HepG2 (cell line): ENCODE data around the gene DMRTB1. TPM values are rescaled to one million over a fixed set of nuclear protein-coding genes. Genes with fewer than 3 reads are reported as not detected.

Experiments used
- ATAC-seq: fragments of 200-7000 bp; cut with Tn5 transposase; 3 replicates; pipeline ENCODE4 v1.9.1; 2020; ENCODE audit warnings: mild to moderate bottlenecking, moderate library complexity
- BruUV-seq: library from RNA; stranded (reverse); fragments of 400-500 nt; replicated peaks from 2 replicates; lab custom pipeline; 2021; lab: Mats Ljungman, UMichigan
- CTCF ChIA-PET: fragments of 300-600 bp; formaldehyde crosslinking; extraction: SDS; loops from one replicate; lab custom pipeline; 2021; ENCODE audit warnings: low total read pairs, inconsistent platforms, low intra/inter-chr PET ratio; lab: Yijun Ruan, JAX
- POLR2A ChIA-PET: fragments of 350-600 bp; sonication (Branson Sonifier 250); formaldehyde crosslinking; loops from one replicate; lab custom pipeline; 2020; ENCODE audit warnings: antibody characterized with exemption, inconsistent platforms; lab: Yijun Ruan, JAX
- DNase-seq: peaks from one replicate; pipeline ENCODE4 v3.0.0-alpha.2; 2015; ENCODE audit warnings: low spot score
- FAIRE-seq: peaks from 3 replicates; lab custom pipeline; 2011; peaks lifted over from hg19 to GRCh38; lab: Jason Lieb, UNC
- H2AFZ ChIP-seq: one replicate; pipeline ENCODE4 v1.6.1; 2011; ENCODE audit warnings: low read length, inconsistent platforms
- H3K27ac ChIP-seq: fragments of 300-600 bp; 3 replicates; pipeline ENCODE4 v1.8.0; 2011; ENCODE audit warnings: mixed run types, mild to moderate bottlenecking, mixed read lengths, low read length, inconsistent platforms; ENCODE audit not compliant: insufficient read depth; ENCODE audit errors: extremely low read length
- H3K27me3 ChIP-seq, 2 experiments: fragments of 200-600 bp in 1 of 2; 2 replicates in 1 of 2; 3 replicates in 1 of 2; pipeline versions ENCODE4 v1.6.0 to v1.8.0; 2011; ENCODE audit warnings: low read length in 2 of 2, mild to moderate bottlenecking in 2 of 2, moderate library complexity in 2 of 2, inconsistent platforms in 1 of 2; ENCODE audit not compliant: insufficient read depth in 2 of 2, control insufficient read depth in 1 of 2
- H3K36me3 ChIP-seq, 2 experiments: fragments of 200-600 bp in 1 of 2; replicated peaks in 1 of 2; 2 replicates in 1 of 2; 3 replicates in 1 of 2; pipeline versions ENCODE4 v1.5.1 to v1.8.0; 2011; ENCODE audit warnings: low read length in 2 of 2, inconsistent platforms in 1 of 2; ENCODE audit not compliant: insufficient read depth in 2 of 2, control insufficient read depth in 1 of 2
- H3K4me1 ChIP-seq: 2 replicates; pipeline ENCODE4 v1.5.1; 2012; ENCODE audit warnings: low read length, inconsistent platforms; ENCODE audit not compliant: insufficient read depth
- H3K4me2 ChIP-seq: 2 replicates; pipeline ENCODE4 v1.6.0; 2011; ENCODE audit warnings: low read depth, low read length, inconsistent platforms
- H3K4me3 ChIP-seq, 3 experiments: fragments of 200-600 bp in 1 of 3; sonication (generic), shearing (Covaris generic) in 1 of 3; replicated peaks in 1 of 3; 2 replicates each; pipeline ENCODE4 v1.5.1; 2011 to 2016; ENCODE audit warnings: low read length in 3 of 3, inconsistent platforms in 2 of 3, low read depth in 2 of 3, mild to moderate bottlenecking in 2 of 3, control low read depth in 1 of 3, mixed read lengths in 1 of 3; ENCODE audit not compliant: insufficient read depth in 1 of 3
- H3K79me2 ChIP-seq: one replicate; pipeline ENCODE4 v1.6.1; 2011; ENCODE audit warnings: low read length, inconsistent platforms; ENCODE audit not compliant: insufficient read depth
- H3K9ac ChIP-seq: 2 replicates; pipeline ENCODE4 v1.6.0; 2011; ENCODE audit warnings: mild to moderate bottlenecking, low read depth, low read length, inconsistent platforms; ENCODE audit not compliant: insufficient read depth
- H3K9me3 ChIP-seq: 2 replicates; pipeline ENCODE4 v1.5.1; 2012; ENCODE audit warnings: mild to moderate bottlenecking, low read length
- H4K20me1 ChIP-seq: 2 replicates; pipeline ENCODE4 v1.6.0; 2011; ENCODE audit warnings: inconsistent platforms, mild to moderate bottlenecking, low read length, moderate library complexity; ENCODE audit not compliant: insufficient read depth
- ARID5B ChIP-seq: IDR thresholded peaks from 2 replicates; pipeline ENCODE4 v1.4.0; 2020; ENCODE audit warnings: mild to moderate bottlenecking, missing genetic modification reagents
- CENPX ChIP-seq: sonication (generic); formaldehyde crosslinking; IDR thresholded peaks from 2 replicates; pipeline ENCODE4 v1.9.0; 2021; ENCODE audit warnings: mild to moderate bottlenecking, missing genetic modification reagents, moderate library complexity
- GPN1 ChIP-seq: sonication (generic); formaldehyde crosslinking; IDR thresholded peaks from 2 replicates; pipeline ENCODE4 v1.5.1; 2020; ENCODE audit warnings: missing genetic modification reagents, borderline replicate concordance
- KDM5B ChIP-seq: sonication (generic); formaldehyde crosslinking; IDR thresholded peaks from 2 replicates; pipeline ENCODE4 v1.4.0; 2020; ENCODE audit warnings: missing genetic modification reagents, mild to moderate bottlenecking, borderline replicate concordance
- KLF16 ChIP-seq, 2 experiments: sonication (generic) in 1 of 2; formaldehyde crosslinking in 1 of 2; IDR thresholded peaks; 2 replicates each; pipeline versions ENCODE4 v1.6.1 to v1.8.0; 2016 to 2023; ENCODE audit warnings: missing genetic modification reagents in 2 of 2, missing compliant biosample characterization in 1 of 2
- MAX ChIP-seq: IDR thresholded peaks from 2 replicates; pipeline ENCODE4 v1.6.1; 2012; ENCODE audit warnings: inconsistent platforms
- NKX3-1 ChIP-seq: sonication (generic); formaldehyde crosslinking; IDR thresholded peaks from 2 replicates; pipeline ENCODE4 v1.5.0; 2020; ENCODE audit warnings: missing genetic modification reagents
- POLR2AphosphoS2 ChIP-seq: IDR thresholded peaks from 2 replicates; pipeline ENCODE4 v1.6.1; 2011; ENCODE audit warnings: low read depth, low read length, improper control_type of control experiment
- PRDM4 ChIP-seq: sonication (generic); formaldehyde crosslinking; IDR thresholded peaks from 2 replicates; pipeline ENCODE4 v1.9.0; 2021; ENCODE audit warnings: missing genetic modification reagents, borderline replicate concordance
- TFDP1 ChIP-seq: IDR thresholded peaks from 2 replicates; pipeline ENCODE4 v1.6.1; 2016; ENCODE audit warnings: missing compliant biosample characterization, missing genetic modification reagents, borderline replicate concordance
- TFE3 ChIP-seq: IDR thresholded peaks from 2 replicates; pipeline ENCODE4 v1.6.1; 2016
- ZFP90 ChIP-seq: sonication (generic); formaldehyde crosslinking; IDR thresholded peaks from 2 replicates; pipeline ENCODE4 v1.8.0; 2022; ENCODE audit warnings: missing genetic modification reagents, mild to moderate bottlenecking, inconsistent platforms, borderline replicate concordance
- ZNF75D ChIP-seq: sonication (generic); formaldehyde crosslinking; IDR thresholded peaks from 2 replicates; pipeline ENCODE4 v1.8.1; 2023; ENCODE audit warnings: missing genetic modification reagents, mild to moderate bottlenecking, borderline replicate concordance
- WGBS: methylation state at CpG from one replicate; pipeline ENCODE4 v1.1.6; 2017; ENCODE audit warnings: low lambda C conversion rate; 5-methylcytosine and 5-hydroxymethylcytosine counted together
- in situ Hi-C: cut with HindIII; loops from 2 replicates; pipeline ENCODE4 v1.10.0; 2017; ENCODE audit warnings: low pct_unique_long_range_greater_than_20kb; ENCODE audit not compliant: extremely low pct_ligation_motif_present
- intact Hi-C: fragments of 100-400 bp; cut with micrococcal nuclease; formaldehyde crosslinking; loops from one replicate; pipeline ENCODE4 v1.10.0; 2022; ENCODE audit not compliant: unreplicated experiment
- polyA plus RNA-seq, 8 experiments: library from polyadenylated mRNA; depleted of rRNA in 3 of 8; stranded (reverse) in 7 of 8; unstranded in 1 of 8; fragments of >200 nt; fragmentation: Illumina TruSeq in 4 of 8; extraction: Trizol in 4 of 8; gene quantifications; 2 replicates each; pipeline versions ENCODE4 v1.2.1 to v1.2.3, GENCODE V29; 2011 to 2016; ENCODE audit warnings: low read depth in 4 of 8, missing spikeins in 1 of 8, mixed read lengths in 1 of 8; ENCODE audit not compliant: insufficient read depth in 1 of 8
- total RNA-seq, 5 experiments: library from RNA; depleted of rRNA; stranded (reverse); fragments of >200 nt; fragmentation: Illumina TruSeq; extraction: Trizol; gene quantifications; 2 replicates each; pipeline ENCODE4 v1.2.3, GENCODE V29; 2016; ENCODE audit warnings: low read depth in 1 of 5

Gene DMRTB1
- total and polyA plus RNA-seq, 2 of the 13 experiments (the other 11 are each of a cell fraction or from before 2014, with no cell fraction given), result not detected

GRCh38 chr1:53505401-53505800 is 46.2 kb downstream of the DMRTB1 start:
- ATAC-seq, result no peak
- in situ Hi-C loops, result no loop called here

More at GRCh38 chr1:53505401-53505800, 46.2 kb downstream of the DMRTB1 start:
- peaks cover 15 to 65% of the 10 kb centered on the region in 2 experiments for H3K27me3 ChIP-seq
- CTCF ChIA-PET, result no interaction called here
- WGBS, result 38% methylated on average over 6 of the region's 9 CpGs
- no peak overlapping the region for H2AFZ ChIP-seq
- DNase-seq, result no peak
- H3K9me3 ChIP-seq, result no peaks in the 10 kb centered on the region
- no peak for FAIRE-seq
- no peak for TF ChIP-seq KDM5B (CRISPR knock-in tag)
- TF ChIP-seq TFE3 (CRISPR knock-in tag), result no peak
- no peak for TF ChIP-seq ARID5B (CRISPR knock-in tag)
- TF ChIP-seq NKX3-1 (CRISPR knock-in tag), result no peak
- TF ChIP-seq TFDP1 (CRISPR knock-in tag), result no peak
- no peak for TF ChIP-seq PRDM4 (CRISPR knock-in tag)
- TF ChIP-seq ZFP90 (CRISPR knock-in tag), result no peak
- TF ChIP-seq ZNF75D, result no peak
- TF ChIP-seq KLF16 (CRISPR knock-in tag; IDR thresholded peaks at IDR 0.05), result no peak
- no peak for TF ChIP-seq CENPX
- TF ChIP-seq GPN1, result no peak
- TF ChIP-seq POLR2AphosphoS2, result no peak
- TF ChIP-seq MAX, result no peak
- TF ChIP-seq, all 625 proteins: peak for 0
- Histone ChIP-seq H3K36me3 (no peaks in the 10 kb centered on the region), H3K4me2 (no peak overlapping the region), H3K4me1 (no peaks in the 10 kb centered on the region), H4K20me1 (no peaks in the 10 kb centered on the region), H3K79me2 (no peaks in the 10 kb centered on the region), H3K9ac (no peak overlapping the region), H3K4me3 (no peak overlapping the region), H3K27ac (no peak overlapping the region)
- intact Hi-C loops, result no loop called here
- POLR2A ChIA-PET, result no interaction called here
- no TSS peak for BruUV-seq
